Adrenal gland (tissue), 5 donors: ENCODE measurements around the gene FCRLA.
"Not testable (repeated sequence)": the region's sequence is repeated elsewhere in the genome, so short reads cannot be mapped to it uniquely, and the experiment has no call there.

Experiments
- CTCF ChIP-seq, 6 experiments: fragments of 450-650 bp in 4 of 6; fragments of 200-600 bp in 2 of 6; sonication (generic) in 1 of 6; IDR thresholded peaks; 1 replicate in 5 of 6; 2 replicates in 1 of 6; pipeline versions ENCODE4 v1.5.1 to v1.8.0; 2016 to 2021; ENCODE audit warnings: antibody characterized with exemption in 6 of 6, mild to moderate bottlenecking in 2 of 6, moderate library complexity in 1 of 6
- POLR2A ChIP-seq, 2 donors: fragments of 450-650 bp; IDR thresholded peaks; one replicate each; pipeline ENCODE4 v1.6.1; 2017; ENCODE audit warnings: antibody characterized with exemption in 2 of 2, mild to moderate bottlenecking in 2 of 2, moderate library complexity in 1 of 2
- donor health status: DM: no; HTN: no; CAD: no.

- not testable (repeated sequence) for TF ChIP-seq CTCF, POLR2A (IDR thresholded peaks at IDR 0.05)
Observed at GRCh38 chr1:161674908-161675307, 32.1 kb upstream of the FCRLA start.
